Karpas-422 (cell line): ENCODE data around the gene HGS. TPM values are rescaled to one million over a fixed set of nuclear protein-coding genes. Genes with fewer than 3 reads are reported as not detected.

Experiments used
- DNase-seq: peaks from one replicate; pipeline ENCODE4 v3.0.0-alpha.2; 2015
- H2AFZ ChIP-seq: fragments of 200-600 bp; sonication (generic); 2 replicates; pipeline ENCODE4 v1.6.1; 2014; ENCODE audit warnings: antibody characterized with exemption, low read length, mixed read lengths
- H3K27ac ChIP-seq: fragments of 200-600 bp; sonication (generic); 2 replicates; pipeline ENCODE4 v1.5.1; 2014; ENCODE audit warnings: mild to moderate bottlenecking, low read length, moderate library complexity
- H3K27me3 ChIP-seq: fragments of 200-600 bp; sonication (generic); 2 replicates; pipeline ENCODE4 v1.6.1; 2014; ENCODE audit warnings: low read length, mixed read lengths
- H3K36me3 ChIP-seq: fragments of 200-600 bp; sonication (generic); 2 replicates; pipeline ENCODE4 v1.6.1; 2014; ENCODE audit warnings: low read length, mixed read lengths; ENCODE audit not compliant: insufficient read depth
- H3K4me1 ChIP-seq: fragments of 200-600 bp; sonication (generic); 2 replicates; pipeline ENCODE4 v1.6.1; 2014; ENCODE audit warnings: mild to moderate bottlenecking, low read length, mixed read lengths
- H3K4me2 ChIP-seq: fragments of 200-600 bp; sonication (generic); 2 replicates; pipeline ENCODE4 v1.6.1; 2014; ENCODE audit warnings: low read length, low read depth, mild to moderate bottlenecking; ENCODE audit not compliant: poor library complexity, severe bottlenecking
- H3K4me3 ChIP-seq: fragments of 200-600 bp; sonication (generic); 2 replicates; pipeline ENCODE4 v1.5.1; 2014; ENCODE audit warnings: mild to moderate bottlenecking, antibody characterized with exemption, low read length, mixed read lengths
- H3K79me2 ChIP-seq: fragments of 200-600 bp; sonication (generic); 2 replicates; pipeline ENCODE4 v1.6.1; 2014; ENCODE audit warnings: mild to moderate bottlenecking, low read length, mixed read lengths
- H3K9ac ChIP-seq: fragments of 200-600 bp; sonication (generic); 2 replicates; pipeline ENCODE4 v1.6.0; 2014; ENCODE audit warnings: low read length
- H3K9me2 ChIP-seq: fragments of 200-600 bp; sonication (generic), shearing (Covaris generic); replicated peaks from 2 replicates; pipeline ENCODE4 v1.6.0; 2014; ENCODE audit warnings: mild to moderate bottlenecking, low read length, moderate library complexity; ENCODE audit not compliant: insufficient read depth
- H3K9me3 ChIP-seq: fragments of 300-700, 200-600 bp; sonication (generic); 2 replicates; pipeline ENCODE4 v1.6.1; 2014; ENCODE audit warnings: low read length, mixed read lengths
- H4K20me1 ChIP-seq: fragments of 200-600 bp; sonication (generic); 2 replicates; pipeline ENCODE4 v1.6.1; 2014; ENCODE audit warnings: mild to moderate bottlenecking, antibody characterized with exemption, low read length, low read depth; ENCODE audit not compliant: insufficient read depth
- total RNA-seq: library from RNA; depleted of rRNA; stranded (reverse); fragments of >200 nt; shearing (Covaris generic); gene quantifications from 2 replicates; pipeline ENCODE4 v1.2.3, GENCODE V29; 2014; ENCODE audit warnings: low replicate concordance

The HGS gene
- total RNA-seq, 1 experiment from 2014 or later, result 57.2 TPM

DNA sequence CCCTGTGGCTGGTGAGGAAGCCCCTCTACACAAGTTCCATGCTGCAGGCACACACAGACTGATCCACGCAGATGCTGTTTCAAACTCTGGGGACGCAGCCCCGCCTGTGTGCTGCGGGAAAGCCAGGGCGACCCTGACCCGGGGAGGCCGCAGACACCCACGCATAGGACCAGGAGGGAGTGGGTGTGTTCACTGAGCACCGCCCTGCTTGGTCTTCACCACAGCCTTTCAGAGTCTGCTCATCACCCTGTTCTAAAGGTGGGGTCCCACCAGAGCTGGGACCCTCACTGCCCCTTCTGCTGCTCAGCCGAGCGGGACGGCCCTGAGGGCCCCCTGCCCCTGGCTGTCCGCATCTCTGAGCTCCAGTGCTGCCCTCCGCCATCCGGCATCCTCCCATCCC is 39.3 kb upstream of the HGS start:
- Histone ChIP-seq H3K4me1 (no peaks in the 10 kb centered on the region), H3K36me3 (no peaks in the 10 kb centered on the region), H3K27me3 (no peaks in the 10 kb centered on the region), H3K4me2 (no peak overlapping the region), H3K27ac (no peak overlapping the region), H3K9me2 (no peaks in the 10 kb centered on the region), H3K9me3 (no peaks in the 10 kb centered on the region), H3K9ac (no peak overlapping the region), H3K4me3 (no peak overlapping the region), H4K20me1 (no peaks in the 10 kb centered on the region), H2AFZ (no peak overlapping the region), H3K79me2 (no peaks in the 10 kb centered on the region)
- DNase-seq, result no peak

DNA sequence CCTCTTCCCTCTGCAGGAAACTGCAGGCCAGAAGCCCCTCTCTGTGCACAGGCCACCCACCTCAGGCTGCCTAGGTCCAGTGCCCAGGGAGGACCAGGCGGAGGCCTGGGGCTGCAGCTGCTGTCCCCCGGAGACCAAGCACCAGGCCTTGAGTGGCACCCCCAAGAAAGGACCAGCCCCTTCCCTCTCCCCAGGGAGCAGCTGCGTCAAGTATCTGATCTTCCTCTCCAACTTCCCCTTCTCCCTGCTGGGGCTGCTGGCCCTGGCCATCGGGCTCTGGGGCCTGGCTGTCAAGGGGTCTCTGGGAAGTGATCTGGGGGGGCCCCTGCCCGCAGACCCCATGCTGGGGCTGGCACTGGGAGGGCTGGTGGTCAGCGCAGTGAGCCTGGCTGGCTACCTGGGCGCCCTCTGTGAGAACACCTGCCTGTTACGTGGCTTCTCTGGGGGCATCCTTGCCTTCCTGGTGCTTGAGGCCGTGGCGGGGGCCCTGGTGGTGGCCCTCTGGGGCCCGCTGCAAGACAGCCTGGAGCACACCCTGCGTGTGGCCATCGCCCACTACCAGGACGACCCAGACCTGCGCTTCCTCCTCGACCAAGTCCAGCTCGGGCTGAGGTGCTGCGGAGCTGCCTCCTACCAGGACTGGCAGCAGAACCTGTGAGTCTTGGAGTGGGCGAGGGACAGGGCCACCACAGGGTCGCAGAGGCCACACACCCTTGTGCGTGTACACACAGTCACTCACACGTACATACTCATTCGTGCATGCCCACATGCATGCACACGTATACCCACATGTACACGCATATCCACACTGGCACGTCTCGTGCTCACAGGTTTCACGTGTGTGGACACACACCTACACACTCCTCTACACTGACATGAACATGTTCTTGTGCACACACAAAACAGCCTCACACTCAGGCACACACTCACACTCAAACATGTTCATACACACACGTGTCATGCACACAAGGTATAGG is 38.5 kb upstream of the HGS start:
- no peaks in the 10 kb centered on the region for H3K27me3 ChIP-seq
- no peaks in the 10 kb centered on the region for H3K4me1 ChIP-seq
- H3K9ac ChIP-seq, result no peak overlapping the region
- no peak overlapping the region for H2AFZ ChIP-seq
- no peaks in the 10 kb centered on the region for H3K79me2 ChIP-seq
- no peaks in the 10 kb centered on the region for H3K9me3 ChIP-seq
- H3K4me3 ChIP-seq, result no peak overlapping the region
- H3K36me3 ChIP-seq, result no peaks in the 10 kb centered on the region
- DNase-seq, result no peak
- H3K4me2 ChIP-seq, result no peak overlapping the region
- no peaks in the 10 kb centered on the region for H3K9me2 ChIP-seq
- no peak overlapping the region for H3K27ac ChIP-seq
- H4K20me1 ChIP-seq, result no peaks in the 10 kb centered on the region

DNA sequence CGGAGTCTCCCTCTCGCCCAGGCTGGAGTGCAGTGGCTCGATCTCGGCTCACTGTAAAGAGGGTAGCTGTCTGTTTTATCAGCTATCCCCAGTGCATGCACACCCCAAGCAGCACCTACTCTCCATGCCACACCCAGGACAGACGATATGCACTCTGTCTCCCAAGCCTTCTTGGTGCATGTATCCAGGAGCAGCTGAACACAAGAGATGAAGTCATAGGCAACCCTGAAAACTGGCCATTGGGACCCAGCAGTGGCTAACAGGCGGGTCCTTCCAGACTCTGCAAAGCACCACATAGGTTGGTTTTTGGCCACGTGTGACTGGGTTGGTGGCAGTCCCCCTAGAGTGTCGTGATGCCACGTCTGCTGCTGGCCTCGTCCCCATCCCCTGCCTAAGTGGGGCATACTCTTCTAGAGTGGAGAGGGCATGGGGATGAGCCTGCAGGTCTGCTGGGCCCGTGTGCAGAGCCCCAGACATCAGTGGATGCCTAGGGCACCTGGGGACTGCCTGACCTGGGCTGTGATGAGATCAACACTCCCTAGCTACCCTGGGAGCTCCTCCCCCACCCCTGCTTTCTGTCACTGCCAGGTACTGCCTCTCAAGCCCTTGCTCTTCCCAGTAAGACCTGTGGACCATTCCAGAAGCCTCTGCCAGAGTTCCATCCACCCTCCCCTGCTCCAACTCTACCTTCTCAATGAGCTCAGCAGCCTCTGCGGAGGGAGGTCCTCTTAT is 36.8 kb upstream of the HGS start:
- no peaks in the 10 kb centered on the region for H3K9me3 ChIP-seq
- no peaks in the 10 kb centered on the region for H3K27me3 ChIP-seq
- H3K27ac ChIP-seq, result no peak overlapping the region
- H3K4me3 ChIP-seq, result no peak overlapping the region
- H3K4me2 ChIP-seq, result no peak overlapping the region
- H3K9me2 ChIP-seq, result no peaks in the 10 kb centered on the region
- no peaks in the 10 kb centered on the region for H3K36me3 ChIP-seq
- H3K79me2 ChIP-seq, result no peaks in the 10 kb centered on the region
- H4K20me1 ChIP-seq, result no peaks in the 10 kb centered on the region
- H2AFZ ChIP-seq, result no peak overlapping the region
- no peaks in the 10 kb centered on the region for H3K4me1 ChIP-seq
- no peak for DNase-seq
- H3K9ac ChIP-seq, result no peak overlapping the region

DNA sequence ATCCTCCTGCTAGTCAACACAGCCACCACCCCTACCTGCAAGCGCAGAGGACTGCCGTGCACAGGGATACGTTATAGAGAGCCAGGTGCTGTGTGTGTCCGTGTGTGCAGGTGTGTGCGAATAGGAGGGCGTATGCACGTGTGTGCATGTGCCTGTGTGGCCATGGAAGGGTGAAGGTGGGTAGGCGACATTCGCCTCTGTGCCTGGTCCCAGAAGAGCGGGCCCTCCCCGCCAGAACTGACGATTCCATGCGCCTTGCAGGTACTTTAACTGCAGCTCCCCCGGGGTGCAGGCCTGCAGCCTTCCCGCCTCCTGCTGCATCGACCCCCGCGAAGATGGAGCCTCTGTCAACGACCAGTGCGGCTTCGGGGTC is 36.2 kb upstream of the HGS start:
- Histone ChIP-seq H3K27ac (no peak overlapping the region), H2AFZ (no peak overlapping the region), H3K79me2 (no peaks in the 10 kb centered on the region), H3K9ac (no peak overlapping the region), H3K27me3 (no peaks in the 10 kb centered on the region), H3K9me3 (no peaks in the 10 kb centered on the region), H3K36me3 (no peaks in the 10 kb centered on the region), H3K4me1 (no peaks in the 10 kb centered on the region), H4K20me1 (no peaks in the 10 kb centered on the region), H3K4me3 (no peak overlapping the region), H3K9me2 (no peaks in the 10 kb centered on the region), H3K4me2 (no peak overlapping the region)
- no peak for DNase-seq

DNA sequence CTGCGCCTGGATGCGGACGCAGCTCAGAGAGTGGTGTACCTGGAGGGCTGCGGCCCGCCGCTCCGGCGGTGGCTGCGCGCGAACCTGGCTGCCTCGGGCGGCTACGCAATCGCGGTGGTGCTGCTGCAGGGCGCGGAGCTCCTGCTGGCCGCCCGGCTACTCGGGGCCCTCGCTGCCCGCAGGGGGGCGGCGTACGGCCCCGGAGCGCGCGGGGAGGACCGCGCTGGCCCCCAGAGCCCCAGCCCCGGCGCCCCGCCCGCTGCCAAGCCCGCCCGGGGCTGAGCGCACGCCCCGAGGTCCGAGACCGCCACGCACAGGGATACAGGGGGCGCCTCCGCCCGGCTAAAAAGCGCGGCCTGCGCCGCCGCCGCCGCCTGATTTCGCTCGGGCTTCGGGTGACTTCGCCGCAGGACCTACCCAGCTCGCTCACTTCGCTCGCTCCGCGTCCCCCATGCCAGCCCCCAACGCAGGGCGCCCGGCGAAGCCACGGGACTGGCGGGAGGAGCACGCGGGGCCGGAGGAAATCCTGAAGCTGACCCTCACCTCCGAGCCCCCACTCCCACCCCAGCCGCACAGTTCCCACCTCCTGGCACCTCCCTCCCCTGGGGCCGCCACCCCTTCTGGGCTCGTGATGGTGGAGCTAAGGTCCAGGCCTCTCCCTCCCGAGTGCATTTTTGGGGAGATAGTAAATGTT is 35.7 kb upstream of the HGS start:
- no peak overlapping the region for H3K4me3 ChIP-seq
- no peak for DNase-seq
- H3K9me3 ChIP-seq, result no peaks in the 10 kb centered on the region
- H3K9me2 ChIP-seq, result no peaks in the 10 kb centered on the region
- H3K79me2 ChIP-seq, result no peaks in the 10 kb centered on the region
- H3K4me2 ChIP-seq, result no peak overlapping the region
- no peaks in the 10 kb centered on the region for H3K36me3 ChIP-seq
- no peak overlapping the region for H3K9ac ChIP-seq
- H3K27me3 ChIP-seq, result no peaks in the 10 kb centered on the region
- H2AFZ ChIP-seq, result no peak overlapping the region
- no peaks in the 10 kb centered on the region for H4K20me1 ChIP-seq
- H3K27ac ChIP-seq, result no peak overlapping the region
- H3K4me1 ChIP-seq, result no peaks in the 10 kb centered on the region

DNA sequence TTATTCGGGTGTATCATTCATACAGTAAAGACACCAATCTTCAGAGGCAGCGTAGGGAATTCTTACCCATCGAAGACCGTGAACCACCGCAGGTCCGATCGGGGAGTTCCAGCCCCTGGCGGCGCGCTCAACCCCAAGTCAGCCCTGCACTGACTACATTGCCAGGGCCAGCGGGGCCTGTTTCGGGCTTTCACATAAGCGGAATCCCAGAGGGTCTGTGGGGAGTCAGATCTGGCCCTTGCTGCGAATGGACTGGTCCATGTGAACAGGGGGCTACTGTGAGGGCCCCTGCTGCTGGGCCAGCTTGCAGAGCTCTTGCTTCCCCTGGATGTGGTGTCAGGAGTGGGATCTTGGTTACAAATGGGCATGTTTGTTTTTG is 35.1 kb upstream of the HGS start:
- no peaks in the 10 kb centered on the region for H3K27me3 ChIP-seq
- H3K4me3 ChIP-seq, result no peak overlapping the region

DNA sequence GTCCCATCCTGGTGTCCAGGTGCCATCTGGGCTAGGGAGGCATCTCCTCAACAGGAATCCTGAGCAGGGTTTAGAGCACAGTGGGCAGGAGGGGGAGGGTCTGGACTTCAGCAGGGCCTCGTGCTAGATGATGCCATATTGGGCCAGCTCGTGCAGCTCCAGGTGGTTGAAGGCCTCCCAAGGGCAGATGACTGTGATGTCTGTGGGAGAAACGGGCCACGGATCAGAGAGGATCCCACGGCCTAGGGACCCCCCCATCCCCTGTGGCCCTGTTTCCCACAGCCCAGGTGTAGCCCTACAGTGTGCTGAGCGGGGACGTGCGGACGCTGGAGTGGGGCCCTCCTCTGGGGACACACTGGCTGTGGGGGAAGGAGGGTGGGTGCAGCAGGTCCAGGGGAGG is 32.9 kb upstream of the HGS start:
- Histone ChIP-seq H2AFZ (no peak overlapping the region), H3K27ac (no peak overlapping the region), H3K9ac (no peak overlapping the region), H3K4me3 (no peak overlapping the region), H3K36me3 (no peaks in the 10 kb centered on the region), H3K4me2 (no peak overlapping the region), H3K9me3 (no peaks in the 10 kb centered on the region), H3K27me3 (no peaks in the 10 kb centered on the region), H3K9me2 (no peaks in the 10 kb centered on the region), H3K4me1 (no peaks in the 10 kb centered on the region), H3K79me2 (no peaks in the 10 kb centered on the region), H4K20me1 (no peaks in the 10 kb centered on the region)
- DNase-seq, result no peak

More for the DNA sequence above, 35.1 kb upstream of the HGS start:
- no peak overlapping the region for H2AFZ ChIP-seq
- no peaks in the 10 kb centered on the region for H3K79me2 ChIP-seq
- H3K4me1 ChIP-seq, result no peaks in the 10 kb centered on the region
- no peaks in the 10 kb centered on the region for H3K9me3 ChIP-seq
- H3K4me2 ChIP-seq, result no peak overlapping the region
- DNase-seq, result no peak
- no peak overlapping the region for H3K9ac ChIP-seq
- no peaks in the 10 kb centered on the region for H3K9me2 ChIP-seq
- H3K36me3 ChIP-seq, result no peaks in the 10 kb centered on the region
- H4K20me1 ChIP-seq, result no peaks in the 10 kb centered on the region
- H3K27ac ChIP-seq, result no peak overlapping the region

DNA sequence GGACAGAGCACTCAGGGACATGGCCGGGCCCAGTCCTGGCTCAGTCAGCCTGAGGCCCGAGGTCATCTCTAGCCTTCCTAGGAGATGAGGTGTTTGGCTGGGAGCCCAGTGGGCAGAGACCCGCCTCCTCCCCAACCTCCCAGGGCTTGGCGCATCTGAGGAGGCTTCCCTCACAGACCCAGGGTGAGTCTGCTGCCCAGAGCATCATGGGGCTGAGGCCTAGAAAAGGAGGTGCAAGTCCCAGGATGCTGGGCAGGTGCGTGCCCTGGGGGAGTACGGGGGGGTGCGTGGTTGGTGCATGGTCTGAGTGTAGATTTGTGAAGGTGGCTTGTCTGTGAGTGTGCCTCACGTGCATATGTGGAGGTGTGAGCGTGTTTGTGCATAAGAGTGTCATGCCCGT is 32.1 kb upstream of the HGS start:
- Histone ChIP-seq H3K4me3 (no peak overlapping the region), H4K20me1 (no peaks in the 10 kb centered on the region), H3K36me3 (no peaks in the 10 kb centered on the region), H3K27ac (no peak overlapping the region), H3K4me2 (no peak overlapping the region), H3K9me3 (no peaks in the 10 kb centered on the region), H3K9me2 (no peaks in the 10 kb centered on the region), H3K4me1 (no peaks in the 10 kb centered on the region), H3K27me3 (no peaks in the 10 kb centered on the region), H3K79me2 (no peaks in the 10 kb centered on the region), H3K9ac (no peak overlapping the region), H2AFZ (no peak overlapping the region)
- no peak for DNase-seq
